IMR-90 (cell line): ENCODE measurements around the gene SLX4IP. TPM values are rescaled to one million over a fixed set of nuclear protein-coding genes. Genes with fewer than 3 reads are reported as not detected.

Experiments used
- ATAC-seq: fragments of 200-7000 bp; cut with Tn5 transposase; 2 replicates; pipeline ENCODE4 v1.9.1; 2020; ENCODE audit warnings: low read depth, mild to moderate bottlenecking, moderate library complexity
- BruUV-seq: library from RNA; stranded (reverse); fragments of 400-500 nt; replicated peaks from 2 replicates; lab custom pipeline; 2021; lab: Mats Ljungman, UMichigan
- CTCF ChIA-PET: fragments of 300-600 bp; formaldehyde crosslinking; extraction: SDS; loops from one replicate; lab custom pipeline; 2021; ENCODE audit warnings: antibody characterized with exemption; lab: Yijun Ruan, JAX
- POLR2A ChIA-PET: fragments of 300-600 bp; sonication (Branson Sonifier 250); formaldehyde crosslinking; loops from one replicate; lab custom pipeline; 2022; ENCODE audit warnings: antibody characterized with exemption; ENCODE audit not compliant: unreplicated experiment; lab: Charles Lee
- DNase-seq: peaks from one replicate; pipeline ENCODE4 v3.0.0; 2013
- H2AFZ ChIP-seq: replicated peaks from 2 replicates; pipeline ENCODE3; 2013; ENCODE audit warnings: low read length, mild to moderate bottlenecking; ENCODE audit not compliant: poor library complexity
- H2AK5ac ChIP-seq: 2 replicates; pipeline ENCODE4 v1.6.1; 2013; ENCODE audit warnings: low read depth, low read length, inconsistent platforms
- H2AK9ac ChIP-seq: replicated peaks from 2 replicates; pipeline ENCODE3; 2013; ENCODE audit warnings: mild to moderate bottlenecking, low read depth, low read length, moderate library complexity; ENCODE audit not compliant: poor library complexity
- H2BK120ac ChIP-seq: 2 replicates; pipeline ENCODE4 v1.6.1; 2013; ENCODE audit warnings: low read depth, low read length, inconsistent platforms
- H2BK15ac ChIP-seq: 3 replicates; pipeline ENCODE4 v1.6.1; 2013; ENCODE audit warnings: low read depth, low read length, inconsistent platforms
- H2BK20ac ChIP-seq: 2 replicates; pipeline ENCODE4 v1.6.1; 2013; ENCODE audit warnings: low read depth, mild to moderate bottlenecking, inconsistent platforms, low read length, moderate library complexity
- H2BK5ac ChIP-seq: 2 replicates; pipeline ENCODE4 v1.6.1; 2013; ENCODE audit warnings: mild to moderate bottlenecking, low read depth, low read length, inconsistent platforms; ENCODE audit not compliant: poor library complexity, severe bottlenecking
- H3K14ac ChIP-seq: replicated peaks from 2 replicates; pipeline ENCODE4 v1.6.1; 2013; ENCODE audit warnings: low read depth, low read length, inconsistent platforms
- H3K18ac ChIP-seq: 2 replicates; pipeline ENCODE4 v1.6.1; 2013; ENCODE audit warnings: low read depth, low read length, control low read depth
- H3K23ac ChIP-seq: 2 replicates; pipeline ENCODE4 v1.6.1; 2013; ENCODE audit warnings: low read depth, low read length, inconsistent platforms
- H3K27ac ChIP-seq: 2 replicates; pipeline ENCODE4 v1.5.1; 2013; ENCODE audit warnings: mild to moderate bottlenecking, control low read depth, low read length; ENCODE audit not compliant: insufficient read depth
- H3K27me3 ChIP-seq: 2 replicates; pipeline ENCODE4 v1.6.1; 2013; ENCODE audit warnings: low read length; ENCODE audit not compliant: control insufficient read depth, insufficient read depth
- H3K36me3 ChIP-seq: 2 replicates; pipeline ENCODE4 v1.6.1; 2013; ENCODE audit warnings: low read length, mixed read lengths; ENCODE audit not compliant: control insufficient read depth, insufficient read depth
- H3K4ac ChIP-seq: 2 replicates; pipeline ENCODE4 v1.6.1; 2013; ENCODE audit warnings: low read depth, low read length, inconsistent platforms
- H3K4me1 ChIP-seq: 2 replicates; pipeline ENCODE4 v1.6.1; 2013; ENCODE audit warnings: low read length, mixed read lengths; ENCODE audit not compliant: control insufficient read depth, insufficient read depth
- H3K4me2 ChIP-seq: 2 replicates; pipeline ENCODE4 v1.6.1; 2013; ENCODE audit warnings: low read depth, mild to moderate bottlenecking, control low read depth, low read length, moderate library complexity
- H3K4me3 ChIP-seq: 2 replicates; pipeline ENCODE4 v1.5.1; 2013; ENCODE audit warnings: low read depth, mild to moderate bottlenecking, control low read depth, low read length, moderate library complexity; ENCODE audit not compliant: insufficient read depth
- H3K56ac ChIP-seq: 2 replicates; pipeline ENCODE4 v1.6.1; 2013; ENCODE audit warnings: low read length, inconsistent platforms; ENCODE audit not compliant: insufficient read depth; ENCODE audit errors: extremely low read depth
- H3K79me1 ChIP-seq, 2 experiments: 2 replicates each; pipeline ENCODE4 v1.6.1; 2013; ENCODE audit warnings: low read length in 2 of 2, inconsistent platforms in 1 of 2, low read depth in 1 of 2
- H3K9ac ChIP-seq: 2 replicates; pipeline ENCODE4 v1.6.1; 2013; ENCODE audit warnings: low read depth, low read length, control low read depth
- H3K9me1 ChIP-seq: 2 replicates; pipeline ENCODE4 v1.6.1; 2013; ENCODE audit warnings: low read length, inconsistent platforms; ENCODE audit not compliant: insufficient read depth
- H3K9me3 ChIP-seq: 2 replicates; pipeline ENCODE4 v1.6.1; 2013; ENCODE audit warnings: low read length; ENCODE audit not compliant: control insufficient read depth, insufficient read depth
- H4K20me1 ChIP-seq: 2 replicates; pipeline ENCODE4 v1.6.1; 2013; ENCODE audit warnings: low read length, inconsistent platforms; ENCODE audit not compliant: insufficient read depth
- H4K5ac ChIP-seq: 2 replicates; pipeline ENCODE4 v1.6.1; 2013; ENCODE audit warnings: mild to moderate bottlenecking, low read depth, low read length, control low read depth
- H4K8ac ChIP-seq, 2 experiments: 2 replicates each; pipeline ENCODE4 v1.6.1; 2013; ENCODE audit warnings: low read depth in 2 of 2, low read length in 2 of 2, control low read depth in 1 of 2, inconsistent platforms in 1 of 2
- H4K91ac ChIP-seq: 2 replicates; pipeline ENCODE4 v1.6.1; 2013; ENCODE audit warnings: low read depth, low read length, inconsistent platforms; ENCODE audit not compliant: insufficient read depth
- CHD1 ChIP-seq: IDR thresholded peaks from 2 replicates; pipeline ENCODE4 v1.6.1; 2012; ENCODE audit warnings: low read depth, low read length, improper control_type of control experiment
- POLR2A ChIP-seq: IDR thresholded peaks from 2 replicates; pipeline ENCODE4 v1.6.1; 2012; ENCODE audit warnings: mild to moderate bottlenecking, low read depth, low read length
- RAD21 ChIP-seq: IDR thresholded peaks from 2 replicates; pipeline ENCODE4 v1.6.1; 2012; ENCODE audit warnings: low read length, improper control_type of control experiment
- RCOR1 ChIP-seq: IDR thresholded peaks from 2 replicates; pipeline ENCODE4 v1.6.1; 2012; ENCODE audit warnings: mild to moderate bottlenecking, low read length, improper control_type of control experiment; ENCODE audit not compliant: insufficient replicate concordance
- SMC3 ChIP-seq: fragments of 150-350 bp; IDR thresholded peaks from 2 replicates; pipeline ENCODE4 v1.6.1; 2016; ENCODE audit warnings: low read depth, mild to moderate bottlenecking, antibody characterized with exemption, low read length, moderate library complexity
- WGBS, 2 experiments: methylation state at CpG; one replicate each; pipeline versions ENCODE4 v1.1.5 to v1.1.7; 2013; ENCODE audit warnings: missing lambda C conversion rate in 2 of 2; ENCODE audit not compliant: insufficient read length in 1 of 2; ENCODE audit errors: extremely low coverage in 2 of 2; 5-methylcytosine and 5-hydroxymethylcytosine counted together
- dilution Hi-C: fragments of 300-500 bp; cut with HindIII; formaldehyde crosslinking; loops from one replicate; pipeline ENCODE4 v1.14.3; 2018; ENCODE audit warnings: low sequenced_read_pairs; ENCODE audit not compliant: unreplicated experiment
- in situ Hi-C: fragments of 300-500 bp; cut with MboI; formaldehyde crosslinking; loops from 3 replicates; pipeline ENCODE4 v1.14.3; 2019; ENCODE audit warnings: low sequenced_read_pairs, inconsistent platforms, mixed read lengths
- intact Hi-C: fragments of 100-400 bp; cut with micrococcal nuclease; formaldehyde crosslinking; loops from 2 replicates; pipeline ENCODE4 v1.10.0; 2022
- polyA plus RNA-seq, 3 experiments: library from polyadenylated mRNA; depleted of rRNA; stranded (reverse); fragments of >200 nt; gene quantifications; 2 replicates each; pipeline ENCODE4 v1.2.3, GENCODE V29; 2012; ENCODE audit warnings: low replicate concordance in 1 of 3
- total RNA-seq: library from RNA; depleted of rRNA; stranded (reverse); fragments of >200 nt; gene quantifications from 2 replicates; pipeline ENCODE4 v1.2.3, GENCODE V29; 2012

The SLX4IP gene
- total and polyA plus RNA-seq, 2 of the 4 experiments (the other 2 are of a cell fraction) = 1.3 to 5.9 TPM

GRCh38 chr20:10658051-10658823, 223.1 kb downstream of the SLX4IP start (continued):
- TF ChIP-seq RCOR1 = no peak

- no TSS peak for BruUV-seq
- Histone ChIP-seq H4K5ac (no peak overlapping the region), H3K4me3 (no peak overlapping the region), H2BK5ac (no peak overlapping the region), H3K4ac (no peak overlapping the region), H2AK9ac (no peak overlapping the region), H2AK5ac (no peak overlapping the region), H3K27me3 (no peaks in the 10 kb centered on the region), H3K27ac (no peak overlapping the region), H2AFZ (no peak overlapping the region), H3K9me1 (peaks cover 26% of the 10 kb centered on the region; the same call in 1 of the 2 replicates), H3K56ac (no peak overlapping the region), H3K9ac (no peak overlapping the region), H3K18ac (no peak overlapping the region), H3K4me1 (peaks cover 11% of the 10 kb centered on the region), H3K9me3 (no peaks in the 10 kb centered on the region), H2BK15ac (no peak overlapping the region), H3K79me1 (peaks cover 21 to 58% of the 10 kb centered on the region in 2 experiments), H2BK120ac (no peak overlapping the region), H3K14ac (no peak overlapping the region), H4K20me1 (peaks cover 19% of the 10 kb centered on the region; the same call in 1 of the 2 replicates), H3K36me3 (peaks cover 76% of the 10 kb centered on the region), H4K91ac (no peak overlapping the region), H4K8ac (no peak overlapping the region), H3K23ac (no peak overlapping the region), H3K4me2 (no peak overlapping the region), H2BK20ac (no peak overlapping the region)
- DNase-seq (no peak), ATAC-seq (no peak)
- dilution Hi-C loops (loop anchor here (25.0 kb wide), 1 partner anchor 878 kb away; no protein-coding TSS in a partner anchor), in situ Hi-C loops (no loop called here), intact Hi-C loops (loop anchor here (10.0 kb wide), 2 partner anchors 684 to 1044 kb away; no protein-coding TSS in a partner anchor)
- WGBS, 2 experiments = no CpG with 5 or more reads among the region's 5 CpGs
- CTCF ChIA-PET = interaction anchor here (1.5 kb wide), 1 partner anchor 12 kb away, joined by 6 read pairs; no protein-coding TSS in a partner anchor
- no peak for TF ChIP-seq CHD1
- TF ChIP-seq POLR2A = no peak
- no peak for TF ChIP-seq RAD21
- TF ChIP-seq SMC3 = no peak
- POLR2A ChIA-PET = no interaction called here
These were observed 223.9 kb downstream of the SLX4IP start for GRCh38 chr20:10658876-10659632.
